Activated B cell treated with CpG ODN at 0.5 μM for 24 hours (primary cell): Measurements from ENCODE around the gene SURF1. TPM values are rescaled to one million over a fixed set of nuclear protein-coding genes. Genes with fewer than 3 reads are reported as not detected.
"Not testable (repeated sequence)": the region's sequence is repeated elsewhere in the genome, so short reads cannot be mapped to it uniquely, and the experiment has no call there.

ENCODE experiments used
- ATAC-seq: fragments of 200-7000 bp; cut with Tn5 transposase; one replicate; pipeline ENCODE4 v1.10.0; 2021; ENCODE audit warnings: low read depth, mild to moderate bottlenecking, moderate library complexity
- CTCF ChIA-PET: fragments of 350-600 bp; sonication (Branson Sonifier 250); formaldehyde crosslinking; loops from one replicate; lab custom pipeline; 2021; ENCODE audit warnings: antibody characterized with exemption; lab: Charles Lee
- POLR2A ChIA-PET: fragments of 350-600 bp; sonication (Branson Sonifier 250); formaldehyde crosslinking; loops from one replicate; lab custom pipeline; 2021; ENCODE audit warnings: antibody characterized with exemption; lab: Charles Lee
- DNase-seq: peaks from one replicate; pipeline ENCODE4 v3.0.0; 2022
- H3K27ac Mint-ChIP-seq: one replicate; pipeline ENCODE4 v1.8.0; 2020; ENCODE audit warnings: mixed read lengths
- H3K27me3 Mint-ChIP-seq: one replicate; pipeline ENCODE4 v1.8.0; 2021; ENCODE audit warnings: mixed read lengths
- H3K36me3 Mint-ChIP-seq: one replicate; pipeline ENCODE4 v1.8.0; 2021; ENCODE audit warnings: low read depth, mixed read lengths
- H3K4me1 Mint-ChIP-seq: one replicate; pipeline ENCODE4 v1.8.0; 2021; ENCODE audit warnings: mixed read lengths
- H3K4me3 Mint-ChIP-seq: one replicate; pipeline ENCODE4 v1.8.0; 2020; ENCODE audit warnings: mild to moderate bottlenecking, mixed read lengths
- H3K9me3 Mint-ChIP-seq: one replicate; pipeline ENCODE4 v1.8.0; 2020; ENCODE audit warnings: mixed read lengths
- intact Hi-C: fragments of 100-400 bp; cut with micrococcal nuclease; formaldehyde crosslinking; loops from one replicate; pipeline ENCODE4 v1.15.1; 2024
- total RNA-seq: library from RNA; stranded (reverse); gene quantifications from 2 replicates; pipeline ENCODE4 v1.2.3, GENCODE V29; 2022
- TF ChIP-seq, protein P1 (sequence below): fragments of 200-600 bp; IDR thresholded peaks from one replicate; pipeline ENCODE4 v1.8.0; 2022; ENCODE audit warnings: antibody characterized with exemption, mild to moderate bottlenecking

The SURF1 gene
- total RNA-seq, 1 donor from 2014 or later, result 33.6 TPM

DNA sequence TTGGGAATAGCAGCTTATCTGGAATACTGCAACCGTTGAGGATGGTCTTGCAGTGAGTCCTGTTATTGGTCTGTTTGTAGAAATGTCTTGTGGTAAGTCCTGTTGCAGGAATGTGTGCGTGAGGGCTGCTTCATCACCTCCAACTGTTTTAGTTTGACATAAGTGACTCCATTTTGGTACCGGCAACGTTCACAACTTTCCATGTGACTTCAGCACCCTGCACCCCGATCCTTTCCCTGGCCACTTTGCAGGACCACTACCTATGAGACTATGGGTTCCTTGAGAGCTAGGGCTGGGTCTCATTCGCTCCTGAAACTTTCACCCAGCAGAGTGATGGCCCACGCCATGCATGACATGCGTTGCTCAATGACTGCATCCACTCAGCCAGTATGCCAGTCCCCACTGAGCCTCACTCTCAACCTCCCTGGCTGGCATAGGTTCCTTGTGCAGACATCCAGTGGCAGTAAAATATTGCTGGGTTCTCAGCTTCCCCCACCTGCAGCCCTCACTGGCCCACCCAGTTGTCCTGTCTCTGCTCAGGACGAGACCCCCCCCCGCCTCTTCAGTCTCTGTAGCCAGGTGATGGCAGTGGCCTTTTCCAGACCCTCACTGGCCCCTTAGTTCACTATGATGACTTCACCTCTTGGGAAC, 28.3 kb downstream of the SURF1 start:
- POLR2A ChIA-PET, result no interaction called here
- peaks cover 47% of the 10 kb centered on the region for H3K36me3 Mint-ChIP-seq
- CTCF ChIA-PET, result no interaction called here

DNA sequence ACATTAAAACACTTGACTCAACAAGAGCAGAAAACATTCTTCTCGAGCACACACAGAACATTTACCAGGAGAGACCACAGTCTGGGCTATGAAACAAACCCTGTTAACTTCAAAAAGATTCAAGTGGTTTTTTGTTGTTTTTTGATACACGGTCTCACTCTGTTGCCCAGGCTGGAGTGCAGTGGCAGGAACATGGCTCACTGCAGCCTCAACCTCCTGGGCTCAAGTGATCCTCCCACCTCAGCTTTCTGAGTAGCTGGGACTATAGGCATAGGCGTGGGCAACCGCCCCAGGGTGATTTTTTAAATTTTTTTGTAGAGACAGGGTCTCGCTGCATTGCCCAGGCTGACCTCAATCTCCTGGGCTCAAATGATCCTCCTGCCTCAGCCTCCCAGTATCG, 29.3 kb downstream of the SURF1 start:
- H3K4me3 Mint-ChIP-seq, H3K27me3 Mint-ChIP-seq, H3K27ac Mint-ChIP-seq, CTCF ChIA-PET, intact Hi-C loops, DNase-seq, H3K9me3 Mint-ChIP-seq, ATAC-seq, H3K4me1 Mint-ChIP-seq, POLR2A ChIA-PET: not testable (repeated sequence)
- H3K36me3 Mint-ChIP-seq, result peaks cover 38% of the 10 kb centered on the region

More for the DNA sequence above, 28.3 kb downstream of the SURF1 start:
- Mint-ChIP-seq H3K4me1 (peaks cover 3% of the 10 kb centered on the region), H3K9me3 (no peaks in the 10 kb centered on the region), H3K27me3 (no peaks in the 10 kb centered on the region), H3K27ac (no peak overlapping the region), H3K4me3 (no peak overlapping the region)
- ATAC-seq, result no peak
- TF ChIP-seq, protein P1, sequence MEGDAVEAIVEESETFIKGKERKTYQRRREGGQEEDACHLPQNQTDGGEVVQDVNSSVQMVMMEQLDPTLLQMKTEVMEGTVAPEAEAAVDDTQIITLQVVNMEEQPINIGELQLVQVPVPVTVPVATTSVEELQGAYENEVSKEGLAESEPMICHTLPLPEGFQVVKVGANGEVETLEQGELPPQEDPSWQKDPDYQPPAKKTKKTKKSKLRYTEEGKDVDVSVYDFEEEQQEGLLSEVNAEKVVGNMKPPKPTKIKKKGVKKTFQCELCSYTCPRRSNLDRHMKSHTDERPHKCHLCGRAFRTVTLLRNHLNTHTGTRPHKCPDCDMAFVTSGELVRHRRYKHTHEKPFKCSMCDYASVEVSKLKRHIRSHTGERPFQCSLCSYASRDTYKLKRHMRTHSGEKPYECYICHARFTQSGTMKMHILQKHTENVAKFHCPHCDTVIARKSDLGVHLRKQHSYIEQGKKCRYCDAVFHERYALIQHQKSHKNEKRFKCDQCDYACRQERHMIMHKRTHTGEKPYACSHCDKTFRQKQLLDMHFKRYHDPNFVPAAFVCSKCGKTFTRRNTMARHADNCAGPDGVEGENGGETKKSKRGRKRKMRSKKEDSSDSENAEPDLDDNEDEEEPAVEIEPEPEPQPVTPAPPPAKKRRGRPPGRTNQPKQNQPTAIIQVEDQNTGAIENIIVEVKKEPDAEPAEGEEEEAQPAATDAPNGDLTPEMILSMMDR, result no peak
- intact Hi-C loops, result no loop called here
- peak; percentile 4 for DNase-seq

DNA sequence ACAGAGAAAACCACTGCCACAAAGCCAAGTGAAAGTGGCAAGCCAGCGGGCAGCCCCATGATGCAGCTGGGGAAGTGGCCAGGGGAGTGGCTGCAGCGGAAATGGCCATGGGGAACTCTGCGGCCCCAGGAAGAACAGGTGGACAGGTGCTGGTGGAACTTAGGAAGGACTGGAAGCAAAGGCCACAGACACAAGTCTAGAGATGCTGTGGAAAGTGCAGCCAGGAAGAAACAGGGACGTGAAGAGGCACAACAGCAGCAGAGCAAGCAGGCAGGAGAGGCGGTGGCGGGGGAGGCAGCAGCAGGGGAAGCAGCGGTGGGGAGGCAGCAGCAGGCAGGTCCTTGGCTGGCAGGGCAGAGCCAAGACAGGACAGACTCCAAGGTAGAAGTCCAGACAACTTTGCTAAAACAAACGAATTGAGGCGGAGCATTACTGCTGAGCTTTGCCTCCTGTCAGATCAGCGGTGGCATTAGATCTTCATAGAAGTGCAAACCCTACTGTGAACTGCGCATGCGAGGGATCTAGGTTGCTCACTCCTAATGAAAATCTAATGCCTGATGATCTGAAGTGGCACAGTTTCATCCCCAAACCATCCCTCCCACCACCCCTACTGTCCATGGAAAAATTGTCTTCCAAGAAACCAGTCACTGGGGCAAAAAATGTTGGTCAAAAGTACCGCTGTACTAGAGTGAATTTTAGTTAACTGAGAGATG, 32.1 kb downstream of the SURF1 start:
- CTCF ChIA-PET, result no interaction called here
- Mint-ChIP-seq H3K27ac (no peak overlapping the region), H3K36me3 (peaks cover 18% of the 10 kb centered on the region), H3K27me3 (no peaks in the 10 kb centered on the region), H3K9me3 (no peaks in the 10 kb centered on the region), H3K4me3 (no peak overlapping the region), H3K4me1 (peaks cover 1% of the 10 kb centered on the region)
- DNase-seq, result no peak
- ATAC-seq, result no peak
- intact Hi-C loops, result no loop called here
- POLR2A ChIA-PET, result no interaction called here
- TF ChIP-seq, protein P1, result no peak

DNA sequence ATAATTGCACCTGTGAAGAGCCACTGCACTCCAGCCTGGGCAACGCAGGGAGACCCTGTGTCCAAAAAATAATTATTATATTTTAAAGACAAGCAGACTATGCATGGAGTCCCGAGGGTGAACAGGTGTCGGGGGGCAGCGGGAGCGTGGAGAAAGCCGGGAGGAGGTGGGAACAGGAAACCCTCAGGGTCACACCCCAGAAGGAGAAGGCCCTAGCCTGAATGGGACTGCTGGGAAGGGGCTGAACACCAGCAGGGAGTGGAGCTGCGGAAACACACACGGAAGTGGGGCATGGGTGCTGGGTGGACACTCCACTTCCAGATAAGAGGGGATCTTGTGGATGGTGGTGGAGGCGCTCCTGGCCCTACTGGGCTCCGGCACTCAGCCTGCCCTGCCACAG, 33.1 kb downstream of the SURF1 start:
- H3K27me3 Mint-ChIP-seq, result no peaks in the 10 kb centered on the region
- no peak overlapping the region for H3K4me3 Mint-ChIP-seq
- CTCF ChIA-PET, result no interaction called here
- ATAC-seq, result no peak
- peaks cover 9% of the 10 kb centered on the region for H3K36me3 Mint-ChIP-seq
- H3K9me3 Mint-ChIP-seq, result no peaks in the 10 kb centered on the region
- no peak for DNase-seq
- H3K4me1 Mint-ChIP-seq, result no peaks in the 10 kb centered on the region
- intact Hi-C loops, result no loop called here
- POLR2A ChIA-PET, result no interaction called here
- H3K27ac Mint-ChIP-seq, result no peak overlapping the region
- TF ChIP-seq, protein P1, result no peak

DNA sequence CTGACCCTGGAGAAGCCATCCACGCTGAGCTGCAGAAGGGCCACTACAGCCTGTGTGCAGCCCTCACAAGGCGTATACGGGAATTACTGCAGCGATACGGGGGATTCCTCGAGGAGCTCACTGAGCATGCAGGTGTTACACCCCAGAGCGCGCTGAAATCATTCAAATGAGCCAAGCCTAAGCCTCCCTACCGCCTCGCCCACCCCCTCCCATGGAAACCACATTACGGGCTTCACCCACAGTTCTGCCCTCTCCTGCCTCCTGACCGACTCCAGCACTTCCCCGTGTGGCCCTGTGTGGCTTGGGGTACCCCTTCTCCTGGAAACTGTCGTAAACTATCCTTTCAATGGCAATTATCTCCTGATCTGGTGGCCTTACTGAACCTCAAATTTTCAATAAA, 33.6 kb downstream of the SURF1 start:
- H3K27me3 Mint-ChIP-seq, result no peaks in the 10 kb centered on the region
- no peak overlapping the region for H3K4me3 Mint-ChIP-seq
- ATAC-seq (no peak), DNase-seq (no peak)
- H3K4me1 Mint-ChIP-seq, result no peaks in the 10 kb centered on the region
- POLR2A ChIA-PET, result no interaction called here
- no peaks in the 10 kb centered on the region for H3K9me3 Mint-ChIP-seq
- no peak overlapping the region for H3K27ac Mint-ChIP-seq
- TF ChIP-seq, protein P1, result no peak
- H3K36me3 Mint-ChIP-seq, result peaks cover 7% of the 10 kb centered on the region
- intact Hi-C loops, result no loop called here
- CTCF ChIA-PET, result no interaction called here
